HG03280 (cell line): ENCODE results near the gene MYH14.
A peak's percentile ranks its signal among the peaks of the same experiment; 100 is the strongest.
"Not testable (repeated sequence)": the region's sequence is repeated elsewhere in the genome, so short reads cannot be mapped to it uniquely, and the experiment has no call there.

Experiments used
- ATAC-seq: cut with Tn5 transposase; IDR thresholded peaks from one replicate; pipeline ENCODE4 v1.9.1; 2021; ENCODE audit warnings: mild to moderate bottlenecking, moderate library complexity; ENCODE audit not compliant: unreplicated experiment

MYH14 gene

DNA sequence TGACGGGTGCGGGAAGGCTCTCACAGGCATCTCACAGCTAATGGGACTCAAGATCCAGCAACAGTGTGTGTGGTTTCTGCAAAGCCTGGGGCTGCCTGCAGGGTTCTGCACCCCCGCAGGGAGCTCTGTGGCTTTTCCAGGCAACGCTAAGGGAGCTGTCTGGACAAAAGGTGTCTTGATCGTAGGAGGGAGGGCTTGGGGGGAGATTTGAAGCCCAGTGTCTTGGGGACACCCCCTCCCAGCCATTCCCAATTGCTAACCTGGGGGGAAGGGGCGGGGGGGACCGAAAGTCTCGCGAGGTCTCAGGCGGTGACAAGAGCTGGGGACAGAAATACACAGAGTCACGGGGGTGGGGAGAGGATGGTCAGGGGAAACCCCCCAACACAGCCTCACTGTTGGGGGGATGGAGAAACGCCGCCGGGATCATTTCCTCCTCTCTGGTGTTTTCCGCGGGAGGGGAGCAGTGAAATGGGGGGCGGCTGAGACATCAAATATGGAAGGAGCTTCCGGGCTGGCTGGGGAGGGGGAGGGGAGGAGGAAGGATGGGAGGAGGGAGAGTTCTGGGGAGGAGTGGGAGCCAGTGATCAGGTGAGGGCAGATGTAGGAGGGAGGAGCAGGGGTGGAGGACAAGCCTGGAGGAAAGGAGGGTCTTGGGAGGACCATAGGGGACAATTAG lies 112.5 kb downstream of the MYH14 start:
- ATAC-seq = no peak

- ATAC-seq = no peak
Measured at GRCh38 chr19:50317115-50317514, 113.7 kb downstream of the MYH14 start.

- ATAC-seq = no peak
Measured at GRCh38 chr19:50318438-50318837, 115.0 kb downstream of the MYH14 start.

DNA sequence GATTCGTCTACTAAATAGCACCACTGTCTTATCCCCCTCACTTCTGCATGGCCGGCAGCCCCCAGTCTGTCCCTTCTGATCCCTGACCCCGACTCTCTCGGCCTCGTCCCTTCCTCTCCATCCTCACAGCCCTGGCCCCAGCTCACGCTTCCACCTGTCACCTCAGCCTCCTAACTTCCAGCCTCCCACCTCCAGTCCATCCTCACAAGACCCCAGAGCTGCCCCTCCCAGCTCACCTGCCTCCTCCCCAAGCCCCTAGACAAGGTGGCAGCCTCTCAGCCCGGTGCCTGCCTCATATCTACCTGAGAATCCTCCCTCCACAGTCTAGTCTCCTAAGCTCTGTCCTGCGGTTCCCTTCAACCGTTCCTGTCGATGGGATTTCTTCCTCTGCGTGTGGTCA lies 115.7 kb downstream of the MYH14 start:
- no peak for ATAC-seq

- no peak for ATAC-seq
Measured at GRCh38 chr19:50320051-50320450, 116.6 kb downstream of the MYH14 start.

DNA sequence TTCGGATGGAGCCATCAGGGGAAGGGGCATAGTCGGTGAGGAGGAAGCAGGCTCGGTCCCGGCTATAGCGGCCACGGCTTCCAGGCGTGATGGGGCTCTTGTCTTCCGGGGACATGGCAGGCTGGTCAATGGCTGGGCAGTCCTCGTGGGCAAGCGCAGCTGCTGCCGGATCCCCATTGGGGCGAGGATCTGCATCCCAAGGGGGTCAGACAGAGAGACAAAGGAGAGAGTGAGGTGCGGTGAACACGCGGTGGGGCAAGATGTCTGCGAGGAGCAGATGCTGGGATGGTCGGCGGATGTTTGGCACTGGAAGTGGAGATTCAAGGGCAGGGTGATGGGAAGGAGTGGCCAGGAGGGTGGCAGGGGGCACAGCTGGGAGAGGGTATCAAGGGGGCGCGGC lies 117.2 kb downstream of the MYH14 start:
- no peak for ATAC-seq

- ATAC-seq = no peak
Measured at GRCh38 chr19:50321831-50322230, 118.4 kb downstream of the MYH14 start.

GRCh38 chr19:50322234-50322633 lies 118.8 kb downstream of the MYH14 start:
- ATAC-seq = no peak

DNA sequence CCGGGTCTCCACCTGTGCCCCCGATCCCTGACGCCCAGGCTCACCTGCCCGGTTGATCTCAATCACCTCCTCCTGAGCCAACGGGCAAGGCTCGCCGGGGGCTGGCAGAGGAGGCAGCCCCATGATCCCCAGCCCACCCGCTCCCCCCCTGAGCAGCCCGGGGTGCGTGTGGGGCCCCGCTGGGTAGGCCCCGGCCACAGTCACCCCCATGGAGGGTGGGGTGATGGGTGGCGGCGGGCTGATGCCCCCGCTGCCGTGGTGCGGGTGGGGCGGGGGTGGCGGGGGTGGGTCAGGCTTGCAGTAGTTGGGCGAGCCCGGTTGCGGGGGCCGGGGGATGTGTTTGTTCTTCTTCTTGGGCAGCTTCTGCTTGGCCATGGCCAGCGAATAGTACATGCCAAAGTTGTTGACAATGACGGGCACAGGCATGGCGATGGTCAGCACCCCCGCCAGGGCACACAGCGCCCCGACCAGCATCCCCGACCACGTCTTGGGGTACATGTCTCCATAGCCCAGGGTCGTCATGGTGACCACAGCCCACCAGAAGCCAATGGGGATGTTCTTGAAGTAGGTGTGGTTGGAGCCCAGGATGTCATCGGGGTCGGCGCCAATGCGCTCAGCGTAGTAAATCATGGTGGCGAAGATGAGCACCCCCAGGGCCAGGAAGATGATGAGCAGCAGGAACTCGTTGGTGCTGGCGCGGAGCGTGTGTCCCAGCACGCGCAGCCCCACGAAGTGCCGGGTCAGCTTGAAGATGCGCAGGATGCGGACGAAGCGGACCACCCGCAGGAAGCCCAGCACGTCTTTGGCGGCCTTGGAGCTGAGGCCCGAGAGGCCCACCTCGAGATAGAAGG lies 119.7 kb downstream of the MYH14 start:
- no peak for ATAC-seq

DNA sequence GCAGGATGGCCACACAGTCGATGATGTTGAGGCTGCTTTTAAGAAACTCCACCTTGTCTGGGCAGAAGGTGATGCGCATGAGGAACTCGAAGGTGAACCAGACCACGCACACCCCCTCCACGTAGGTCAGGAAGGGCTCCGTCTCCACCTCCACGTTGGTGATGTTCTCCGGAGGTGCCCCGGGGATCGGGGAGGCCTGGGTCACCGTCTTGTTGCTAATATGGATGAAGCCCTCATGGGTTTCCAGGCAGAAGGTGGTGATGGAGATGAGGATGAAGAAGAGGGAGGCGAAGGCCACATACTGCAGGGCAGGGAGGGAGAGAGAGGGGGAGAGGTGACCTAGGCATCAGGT lies 120.3 kb downstream of the MYH14 start:
- ATAC-seq = no peak

DNA sequence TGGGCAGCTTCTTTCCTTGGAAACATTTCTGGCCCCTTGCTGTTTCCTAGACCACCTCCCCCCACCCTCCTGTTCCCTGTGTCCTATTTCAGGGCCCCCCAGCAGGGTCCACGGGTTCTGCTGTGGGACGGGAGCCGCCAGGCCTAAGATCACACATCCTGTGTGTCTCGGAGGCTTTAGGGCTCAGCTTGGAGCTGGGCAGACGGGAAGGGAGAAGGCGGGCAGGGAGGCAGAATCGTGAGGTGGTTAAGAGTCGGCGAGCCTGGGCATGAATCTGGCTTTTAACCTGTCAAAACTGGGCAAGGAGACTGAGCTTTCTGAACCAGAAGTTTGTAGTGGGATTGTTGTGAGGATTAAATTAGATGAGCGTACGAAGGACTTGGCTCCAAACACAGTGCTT lies 120.9 kb downstream of the MYH14 start:
- ATAC-seq = no peak

GRCh38 chr19:50325310-50326100 lies 122.1 kb downstream of the MYH14 start:
- ATAC-seq = no peak

- ATAC-seq = no peak
Measured at GRCh38 chr19:50326101-50326664, 122.8 kb downstream of the MYH14 start.

- ATAC-seq = no peak
Measured at GRCh38 chr19:50327013-50327412, 123.6 kb downstream of the MYH14 start.

- ATAC-seq = no peak
Measured at GRCh38 chr19:50327461-50328223, 124.2 kb downstream of the MYH14 start.

- peak; percentile 0 for ATAC-seq
Measured at GRCh38 chr19:50328224-50328872, 124.9 kb downstream of the MYH14 start.

DNA sequence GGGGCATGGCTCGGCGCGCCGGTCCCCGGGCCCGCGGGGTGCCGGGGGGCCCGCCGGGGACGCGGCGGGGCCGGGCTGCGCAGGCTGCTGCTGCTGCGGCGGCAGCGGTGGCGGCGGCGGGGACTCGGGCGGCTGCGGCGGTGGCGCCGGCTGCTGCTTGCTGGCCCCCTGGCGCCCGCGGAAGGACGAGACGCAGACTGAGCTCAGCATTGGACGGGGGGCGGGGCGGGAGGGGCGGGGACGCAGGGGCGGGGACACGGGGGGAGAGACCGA lies 125.4 kb downstream of the MYH14 start:
- peak; percentile 23 for ATAC-seq

DNA sequence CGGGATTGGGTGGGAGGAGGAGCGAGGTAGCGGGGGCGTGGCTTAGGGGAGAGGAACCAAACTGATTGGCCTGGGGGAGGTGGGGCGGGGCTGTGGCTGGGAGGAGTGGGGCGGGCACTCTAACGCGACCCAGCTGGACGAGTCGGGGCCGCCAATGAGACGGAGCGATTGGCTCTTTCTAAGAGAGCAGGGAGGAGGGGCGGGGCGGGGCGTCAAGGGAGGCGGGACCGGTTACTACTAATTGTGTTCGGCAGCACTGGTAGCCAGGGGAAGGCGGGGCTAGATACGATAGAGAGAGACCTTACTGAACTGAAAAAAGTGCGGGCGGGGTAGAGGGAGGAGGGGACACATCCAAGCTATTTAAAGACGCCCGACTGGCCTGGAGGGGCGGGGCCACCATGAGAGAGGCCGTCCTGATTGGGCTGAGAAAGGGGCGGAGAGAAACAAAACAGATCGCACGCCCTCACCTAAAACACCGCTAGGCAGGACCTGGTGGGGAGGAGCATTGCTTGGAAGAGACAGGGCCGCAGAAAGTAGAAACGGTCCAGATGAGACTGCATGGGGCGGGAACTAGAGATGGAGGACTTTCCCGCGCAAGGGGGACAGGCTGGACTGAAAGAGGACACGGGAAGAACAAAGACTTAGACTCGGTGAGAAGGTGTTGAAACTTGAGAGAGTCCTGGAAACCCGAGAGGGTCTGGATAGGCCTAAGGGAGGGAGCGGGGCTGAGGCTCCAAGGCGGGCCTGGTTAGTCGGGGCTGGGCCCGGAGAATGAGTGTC lies 125.9 kb downstream of the MYH14 start, which contains the start of gene KCNC3:
TSS of gene KCNC3 (minus strand) at position 232 of the 780 bp plus-strand sequence. CDS start 295 bp downstream, outside the sequence.
- peak; percentile 49 for ATAC-seq

GRCh38 chr19:50329926-50330294 lies 126.5 kb downstream of the MYH14 start:
- not testable (repeated sequence) for ATAC-seq
